DND-41 (cell line): ENCODE measurements around the gene KCNS1.

Experiments
- ATAC-seq: fragments of 200-7000 bp; cut with Tn5 transposase; 3 replicates; pipeline ENCODE4 v1.9.1; 2021; ENCODE audit warnings: low read depth; ENCODE audit not compliant: insufficient read depth
- DNase-seq: peaks from one replicate; pipeline ENCODE4 v3.0.0-alpha.2; 2020
- H2AFZ ChIP-seq: 2 replicates; pipeline ENCODE4 v1.6.0; 2012; ENCODE audit warnings: low read depth, low read length
- H3K27ac ChIP-seq: 2 replicates; pipeline ENCODE4 v1.5.1; 2012; ENCODE audit warnings: low read length, inconsistent platforms
- H3K27me3 ChIP-seq: fragments of 200-600 bp; sonication (generic); 2 replicates; pipeline ENCODE4 v1.6.0; 2012; ENCODE audit warnings: low read length, mild to moderate bottlenecking, inconsistent platforms; ENCODE audit not compliant: insufficient read depth, poor library complexity
- H3K36me3 ChIP-seq: 2 replicates; pipeline ENCODE4 v1.5.1; 2012; ENCODE audit warnings: low read length, inconsistent platforms; ENCODE audit not compliant: insufficient read depth
- H3K4me1 ChIP-seq: 2 replicates; pipeline ENCODE4 v1.5.1; 2012; ENCODE audit warnings: mild to moderate bottlenecking, low read length; ENCODE audit not compliant: insufficient read depth
- H3K4me2 ChIP-seq: 2 replicates; pipeline ENCODE4 v1.6.0; 2012; ENCODE audit warnings: mild to moderate bottlenecking, moderate library complexity, low read length, inconsistent platforms; ENCODE audit not compliant: insufficient read depth
- H3K4me3 ChIP-seq, 2 experiments: fragments of 200-600 bp in 1 of 2; shearing (Covaris generic) in 1 of 2; 2 replicates each; pipeline ENCODE4 v1.5.1; 2012 to 2016; ENCODE audit warnings: inconsistent platforms in 2 of 2, low read length in 2 of 2, mild to moderate bottlenecking in 2 of 2, low read depth in 1 of 2, moderate library complexity in 1 of 2
- H3K79me2 ChIP-seq: 2 replicates; pipeline ENCODE4 v1.6.0; 2012; ENCODE audit warnings: low read length, inconsistent platforms; ENCODE audit not compliant: insufficient read depth
- H3K9ac ChIP-seq: 2 replicates; pipeline ENCODE4 v1.6.0; 2012; ENCODE audit warnings: low read depth, mild to moderate bottlenecking, inconsistent platforms, low read length, moderate library complexity
- H3K9me3 ChIP-seq: 2 replicates; pipeline ENCODE4 v1.5.1; 2012; ENCODE audit warnings: low read length, moderate library complexity, mild to moderate bottlenecking, inconsistent platforms; ENCODE audit not compliant: insufficient read depth, severe bottlenecking
- H4K20me1 ChIP-seq: 2 replicates; pipeline ENCODE4 v1.6.0; 2012; ENCODE audit warnings: low read length; ENCODE audit not compliant: insufficient read depth
- EZH2 ChIP-seq: IDR thresholded peaks from 3 replicates; pipeline ENCODE4 v1.6.1; 2012; ENCODE audit warnings: borderline replicate concordance, low read depth, mild to moderate bottlenecking, moderate library complexity, low read length, inconsistent platforms; ENCODE audit not compliant: severe bottlenecking
- TF ChIP-seq, protein P1 (sequence below): IDR thresholded peaks from 2 replicates; pipeline ENCODE4 v1.5.1; 2012; ENCODE audit warnings: borderline replicate concordance, low read length, moderate library complexity, mild to moderate bottlenecking; ENCODE audit not compliant: poor library complexity, severe bottlenecking; ENCODE audit errors: extremely low read depth

The KCNS1 gene

DNA sequence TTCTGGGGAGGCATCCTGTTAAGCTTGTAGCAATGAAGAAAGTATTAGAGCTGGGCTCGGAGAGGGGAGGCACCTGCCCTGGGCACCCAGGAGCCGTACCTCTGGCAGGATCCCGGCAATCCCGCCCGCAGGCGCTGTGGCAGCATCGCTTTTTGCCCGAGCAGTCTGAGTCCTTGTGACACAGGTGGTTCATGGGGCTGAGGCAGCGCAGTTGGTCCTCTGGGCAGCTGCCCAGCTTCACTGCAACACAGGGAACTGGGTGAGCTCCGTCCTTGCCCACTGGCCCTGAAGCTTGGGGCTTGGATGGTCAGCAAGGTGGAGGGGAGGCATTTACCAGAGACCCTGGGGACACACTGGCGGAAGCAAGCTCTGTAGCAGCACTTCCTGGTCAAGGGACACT, 9.4 kb upstream of the KCNS1 start:
- no peaks in the 10 kb centered on the region for H4K20me1 ChIP-seq
- H2AFZ ChIP-seq = no peak overlapping the region
- H3K79me2 ChIP-seq = no peaks in the 10 kb centered on the region
- no peaks in the 10 kb centered on the region for H3K9me3 ChIP-seq
- TF ChIP-seq EZH2 = no peak
- TF ChIP-seq, protein P1, sequence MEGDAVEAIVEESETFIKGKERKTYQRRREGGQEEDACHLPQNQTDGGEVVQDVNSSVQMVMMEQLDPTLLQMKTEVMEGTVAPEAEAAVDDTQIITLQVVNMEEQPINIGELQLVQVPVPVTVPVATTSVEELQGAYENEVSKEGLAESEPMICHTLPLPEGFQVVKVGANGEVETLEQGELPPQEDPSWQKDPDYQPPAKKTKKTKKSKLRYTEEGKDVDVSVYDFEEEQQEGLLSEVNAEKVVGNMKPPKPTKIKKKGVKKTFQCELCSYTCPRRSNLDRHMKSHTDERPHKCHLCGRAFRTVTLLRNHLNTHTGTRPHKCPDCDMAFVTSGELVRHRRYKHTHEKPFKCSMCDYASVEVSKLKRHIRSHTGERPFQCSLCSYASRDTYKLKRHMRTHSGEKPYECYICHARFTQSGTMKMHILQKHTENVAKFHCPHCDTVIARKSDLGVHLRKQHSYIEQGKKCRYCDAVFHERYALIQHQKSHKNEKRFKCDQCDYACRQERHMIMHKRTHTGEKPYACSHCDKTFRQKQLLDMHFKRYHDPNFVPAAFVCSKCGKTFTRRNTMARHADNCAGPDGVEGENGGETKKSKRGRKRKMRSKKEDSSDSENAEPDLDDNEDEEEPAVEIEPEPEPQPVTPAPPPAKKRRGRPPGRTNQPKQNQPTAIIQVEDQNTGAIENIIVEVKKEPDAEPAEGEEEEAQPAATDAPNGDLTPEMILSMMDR = no peak
- H3K4me2 ChIP-seq = no peak overlapping the region
- no peaks in the 10 kb centered on the region for H3K4me1 ChIP-seq
- H3K36me3 ChIP-seq = no peaks in the 10 kb centered on the region
- no peak overlapping the region for H3K27ac ChIP-seq
- H3K9ac ChIP-seq = no peak overlapping the region
- ATAC-seq = no peak
- no peak overlapping the region for H3K4me3 ChIP-seq
- DNase-seq = no peak
- H3K27me3 ChIP-seq = peaks cover 4% of the 10 kb centered on the region

DNA sequence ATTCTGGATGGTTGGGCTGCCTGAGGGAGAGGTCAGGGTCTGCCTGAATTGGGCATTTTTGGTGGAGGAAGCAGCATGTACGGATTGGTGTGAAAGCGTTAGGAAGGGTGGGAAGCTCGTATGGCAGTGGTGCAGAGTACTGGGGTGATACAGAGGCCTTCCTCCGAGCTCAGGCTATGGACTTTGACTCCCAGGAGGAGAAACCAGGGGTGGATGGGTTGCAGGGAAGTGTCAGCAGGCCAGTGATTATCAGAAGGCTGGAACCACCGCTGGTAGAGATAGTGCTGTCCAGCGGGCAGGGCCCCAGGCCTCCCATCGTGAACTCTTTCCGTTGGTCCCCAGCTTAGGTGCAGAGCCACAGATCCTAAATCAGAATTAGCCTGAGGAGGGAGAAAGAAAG, 8.7 kb upstream of the KCNS1 start:
- Histone ChIP-seq H3K9me3 (no peaks in the 10 kb centered on the region), H3K27ac (no peak overlapping the region), H4K20me1 (no peaks in the 10 kb centered on the region), H3K4me2 (no peak overlapping the region), H3K79me2 (no peaks in the 10 kb centered on the region), H3K27me3 (peaks cover 7% of the 10 kb centered on the region), H2AFZ (no peak overlapping the region), H3K36me3 (no peaks in the 10 kb centered on the region), H3K9ac (no peak overlapping the region), H3K4me1 (no peaks in the 10 kb centered on the region), H3K4me3 (no peak overlapping the region)
- no peak for DNase-seq
- no peak for TF ChIP-seq EZH2
- TF ChIP-seq, protein P1 = no peak
- ATAC-seq = no peak

DNA sequence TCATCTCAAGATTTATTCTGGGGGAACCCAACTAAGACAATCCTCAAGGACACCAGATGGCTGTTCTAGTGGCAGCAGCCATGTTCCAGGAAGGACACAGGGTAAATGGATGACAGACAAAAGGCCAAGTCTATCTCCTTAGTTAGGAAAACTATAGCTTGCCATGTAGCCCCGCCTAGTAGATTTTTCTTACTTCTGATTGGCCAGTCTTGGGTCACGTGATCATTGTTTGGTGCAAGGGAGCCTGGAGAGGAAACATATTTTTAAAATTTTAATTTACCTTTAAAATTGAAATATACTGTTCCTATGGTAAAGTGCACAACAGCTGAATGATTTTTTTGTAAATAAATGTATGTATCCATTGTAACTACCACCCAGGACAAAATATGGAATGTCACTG, 4.4 kb upstream of the KCNS1 start:
- DNase-seq (no peak), ATAC-seq (no peak)
- H2AFZ ChIP-seq = no peak overlapping the region
- no peak overlapping the region for H3K4me2 ChIP-seq
- no peaks in the 10 kb centered on the region for H3K9me3 ChIP-seq
- no peak overlapping the region for H3K27ac ChIP-seq
- no peak overlapping the region for H3K4me3 ChIP-seq
- no peaks in the 10 kb centered on the region for H3K79me2 ChIP-seq
- no peak overlapping the region for H3K9ac ChIP-seq
- H4K20me1 ChIP-seq = no peaks in the 10 kb centered on the region
- H3K36me3 ChIP-seq = no peaks in the 10 kb centered on the region
- H3K4me1 ChIP-seq = no peaks in the 10 kb centered on the region
- H3K27me3 ChIP-seq = peaks cover 7% of the 10 kb centered on the region
- TF ChIP-seq, protein P1 = no peak
- no peak for TF ChIP-seq EZH2

DNA sequence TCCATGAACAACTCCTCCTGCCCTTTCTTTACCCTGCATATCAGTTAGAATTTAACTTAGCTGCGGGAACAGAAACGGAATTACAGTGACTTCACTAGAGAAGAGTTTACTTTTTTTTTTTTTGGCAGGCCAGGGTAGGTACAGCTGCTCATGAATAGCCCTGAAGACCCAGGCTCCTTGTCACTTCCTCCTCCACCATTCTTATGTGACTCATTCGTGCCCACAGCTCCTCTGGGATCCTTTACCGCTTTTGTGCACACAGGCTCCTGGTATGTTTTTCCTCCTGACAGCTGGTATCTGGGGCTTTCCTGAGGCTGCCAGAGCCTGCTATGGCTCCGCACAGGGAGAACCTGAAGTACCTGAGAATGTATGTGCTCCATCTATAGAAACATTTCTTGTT, 3.9 kb upstream of the KCNS1 start:
- Histone ChIP-seq H4K20me1 (no peaks in the 10 kb centered on the region), H3K9ac (no peak overlapping the region), H2AFZ (no peak overlapping the region), H3K36me3 (no peaks in the 10 kb centered on the region), H3K4me2 (no peak overlapping the region), H3K79me2 (no peaks in the 10 kb centered on the region), H3K4me1 (no peaks in the 10 kb centered on the region), H3K27ac (no peak overlapping the region), H3K4me3 (no peak overlapping the region), H3K9me3 (no peaks in the 10 kb centered on the region), H3K27me3 (peaks cover 3% of the 10 kb centered on the region)
- TF ChIP-seq, protein P1 = no peak
- no peak for TF ChIP-seq EZH2
- ATAC-seq (no peak), DNase-seq (no peak)
